Measurements from ENCODE around the gene TRNT1.

DNA sequence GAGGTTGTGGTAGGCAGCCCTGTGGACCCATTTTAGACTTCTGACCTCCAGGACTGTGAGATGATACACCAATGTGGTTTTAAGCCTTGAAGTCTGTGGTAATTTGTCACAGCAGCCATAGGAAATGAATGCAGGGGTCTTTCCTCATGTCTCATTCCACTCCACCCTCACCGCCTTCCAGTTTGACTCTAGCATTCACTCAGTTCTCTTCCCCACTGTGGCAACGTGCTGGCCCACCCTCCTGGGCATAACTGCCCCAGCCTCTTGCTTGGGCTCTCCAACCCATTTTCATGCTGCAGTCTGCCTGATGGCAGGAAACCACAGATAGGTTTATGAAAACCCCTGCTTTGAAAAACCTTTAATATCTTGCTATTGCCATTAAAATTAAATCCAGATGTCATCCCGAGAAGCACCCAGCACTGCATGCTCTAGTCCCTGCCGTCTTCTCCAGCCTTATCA is 7.3 kb upstream of the TRNT1 start:
- TF ChIP-seq POLR2A (IDR thresholded peaks at IDR 0.05; ENCODE audit: low read length), result no peak
- no peak for TF ChIP-seq GATA1 (IDR thresholded peaks at IDR 0.05; ENCODE audit: low read depth, low read length)
